Amygdala (tissue), 56 donors: Measurements from ENCODE around the gene PPP1R3D.

Experiments used
- DNase-seq, 56 donors: peaks; one replicate each; lab custom pipeline; 2025; lab: John Stamatoyannopoulos, UW

PPP1R3D gene

DNA sequence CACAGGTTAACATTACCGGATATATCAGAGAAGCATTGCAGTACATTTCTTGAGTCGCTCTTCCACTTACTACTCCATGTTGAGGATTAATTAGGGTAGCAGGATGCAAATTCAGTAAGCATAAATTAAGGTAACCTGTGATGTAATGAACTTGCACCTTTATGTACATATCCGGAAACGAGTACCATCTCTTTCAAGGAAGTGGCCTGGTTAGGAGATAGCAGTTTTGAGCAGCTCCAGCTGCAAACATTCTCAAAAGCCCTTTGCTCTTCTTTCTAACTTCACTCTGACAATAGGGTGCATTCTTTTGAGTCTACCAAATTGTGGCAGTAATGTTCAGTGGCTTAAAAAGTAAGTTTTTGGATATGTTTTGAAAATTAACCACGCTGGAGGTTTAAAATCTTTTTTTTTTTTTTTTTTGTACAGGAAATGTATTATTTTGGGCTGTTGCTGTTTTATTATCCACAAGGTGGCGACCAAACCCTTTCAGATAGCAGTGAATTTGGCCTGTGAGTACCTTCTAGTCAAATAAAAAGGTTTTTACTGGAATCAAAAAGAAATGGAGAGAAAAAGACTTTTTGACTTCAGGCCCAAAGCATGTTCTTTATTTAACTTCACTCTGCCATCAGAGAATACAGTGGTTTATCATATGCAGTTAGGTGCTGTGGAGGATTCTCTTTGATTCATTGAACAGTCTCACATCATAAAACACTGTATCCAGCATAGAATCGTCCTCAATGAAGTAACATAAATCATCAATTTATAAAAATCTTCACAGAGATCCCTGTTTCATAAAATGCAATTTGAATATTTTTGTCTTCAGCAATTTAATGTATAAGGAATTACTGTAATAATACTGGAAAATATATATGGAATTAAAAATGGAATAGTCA lies 9.0 kb upstream of the PPP1R3D start:
- peak in 4 of 56 donors; percentile 21 to 59 (median 34) for DNase-seq

- no peak for DNase-seq
Observed at GRCh38 chr20:59948212-59948611, 8.1 kb upstream of the PPP1R3D start.

DNA sequence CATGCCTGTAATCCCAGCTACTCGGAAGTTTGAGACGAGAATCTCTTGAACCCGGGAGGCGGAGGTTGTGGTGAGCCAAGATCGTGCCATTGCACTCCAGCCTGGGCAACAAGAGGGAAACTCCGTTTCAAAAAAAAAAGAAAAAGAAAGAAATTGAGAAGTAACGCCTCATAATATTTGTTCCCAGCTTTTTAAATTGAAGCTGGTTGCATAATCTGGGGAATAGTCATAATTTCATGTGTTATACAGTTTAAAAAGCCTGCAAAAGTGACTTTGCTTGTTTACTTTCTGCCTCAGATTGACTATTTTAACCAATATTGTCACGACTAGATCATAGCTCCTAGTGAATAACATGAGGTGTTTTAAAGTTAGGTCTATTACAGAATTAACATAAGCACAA lies 7.3 kb upstream of the PPP1R3D start:
- no peak for DNase-seq

GRCh38 chr20:59945731-59946130 lies 5.6 kb upstream of the PPP1R3D start:
- DNase-seq, result no peak

GRCh38 chr20:59945175-59945574 lies 5.1 kb upstream of the PPP1R3D start:
- no peak for DNase-seq

DNA sequence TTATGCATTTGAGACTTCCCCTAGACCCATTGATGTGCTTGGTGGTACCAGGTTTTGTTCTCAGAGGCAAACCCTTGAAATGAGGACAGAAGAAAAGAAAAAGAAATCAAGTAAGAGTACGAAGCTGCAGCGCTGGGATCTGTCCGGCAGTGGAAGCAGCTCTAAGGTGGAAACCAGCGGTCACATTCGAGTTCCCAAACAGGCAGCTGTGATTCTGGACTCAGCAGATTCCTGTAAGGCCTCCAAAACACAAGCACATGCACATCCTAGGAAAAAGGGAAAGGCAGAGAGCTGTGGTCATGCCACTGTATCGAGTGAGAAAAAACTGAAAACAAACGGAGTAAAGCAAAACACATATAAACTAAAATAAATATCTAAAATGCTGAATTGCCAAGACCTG lies 4.6 kb upstream of the PPP1R3D start:
- no peak for DNase-seq

DNA sequence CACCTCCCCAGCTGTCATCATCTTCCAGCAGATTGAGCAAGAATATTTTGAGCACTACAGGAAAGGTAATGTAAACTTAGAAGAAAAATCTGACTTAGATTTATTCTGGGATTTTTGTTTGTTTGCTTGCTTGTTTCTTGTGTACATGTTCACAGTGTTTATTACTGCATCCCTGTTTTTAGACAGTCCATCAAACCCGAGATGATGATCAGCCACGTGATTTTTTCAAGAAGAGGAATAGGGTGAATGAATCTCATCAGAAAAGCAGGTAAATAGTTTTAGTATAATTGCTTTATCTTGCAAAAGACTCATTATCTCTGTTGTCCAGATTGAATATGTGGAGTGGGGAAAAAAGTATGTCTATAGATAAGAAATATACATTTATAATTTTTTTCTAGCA lies 2.1 kb upstream of the PPP1R3D start:
- DNase-seq, result no peak

GRCh38 chr20:59940956-59941294 lies 820 bp upstream of the PPP1R3D start:
- peak in 2 of 56 donors; percentile 84 to 89 for DNase-seq

GRCh38 chr20:59939879-59940128 lies 301 bp downstream of the PPP1R3D start:
- DNase-seq, result no peak

- DNase-seq, result no peak
Observed at GRCh38 chr20:59939052-59939878, 840 bp downstream of the PPP1R3D start.

DNA sequence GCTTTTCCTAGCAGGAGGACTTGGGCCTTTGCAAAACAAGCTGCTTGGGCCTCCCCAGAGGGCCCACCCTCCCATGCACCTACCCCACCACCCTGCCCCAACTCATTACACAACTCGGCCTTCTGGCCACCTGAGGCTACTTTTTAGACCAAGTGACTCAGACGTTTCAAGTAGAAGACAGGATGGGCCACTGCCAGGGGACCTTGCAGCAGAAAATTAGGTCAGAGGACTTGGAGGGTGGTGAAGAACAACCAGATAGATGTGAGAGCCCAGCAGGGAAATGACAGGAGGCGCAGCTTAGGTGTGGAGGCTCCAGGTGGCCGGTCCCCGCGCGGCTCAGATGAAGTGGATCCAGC lies 1.4 kb downstream of the PPP1R3D start:
- peak in 3 of 56 donors; percentile 14 to 38 (median 24) for DNase-seq

GRCh38 chr20:59938221-59938620 lies 1.9 kb downstream of the PPP1R3D start:
- no peak for DNase-seq

DNA sequence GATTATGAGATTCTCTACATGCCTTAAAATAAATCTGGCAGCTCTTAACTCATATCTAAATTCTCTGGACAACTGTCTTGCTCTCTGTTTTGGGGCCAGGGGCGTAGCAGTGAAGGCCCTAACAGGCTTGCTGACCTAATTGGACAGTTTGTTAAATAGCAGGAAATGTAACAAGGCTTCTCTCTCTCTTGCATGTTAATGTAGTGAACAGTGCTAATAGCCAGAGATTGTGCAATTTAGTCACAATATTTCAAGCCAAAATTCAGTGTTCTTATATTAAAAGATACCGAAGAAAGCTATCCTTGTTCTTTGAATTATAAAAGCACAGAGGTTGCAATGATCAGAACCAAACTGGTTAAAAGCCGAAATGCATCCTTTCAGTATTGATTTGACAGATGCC lies 3.0 kb downstream of the PPP1R3D start:
- peak in 1 of 56 donors; percentile 15 for DNase-seq

- DNase-seq, result no peak
Observed at GRCh38 chr20:59936409-59936808, 3.7 kb downstream of the PPP1R3D start.

GRCh38 chr20:59935457-59936185 lies 4.5 kb downstream of the PPP1R3D start:
- DNase-seq, result no peak

GRCh38 chr20:59933849-59934585 lies 6.1 kb downstream of the PPP1R3D start:
- peak in 46 of 56 donors; percentile 17 to 86 (median 62) for DNase-seq

DNA sequence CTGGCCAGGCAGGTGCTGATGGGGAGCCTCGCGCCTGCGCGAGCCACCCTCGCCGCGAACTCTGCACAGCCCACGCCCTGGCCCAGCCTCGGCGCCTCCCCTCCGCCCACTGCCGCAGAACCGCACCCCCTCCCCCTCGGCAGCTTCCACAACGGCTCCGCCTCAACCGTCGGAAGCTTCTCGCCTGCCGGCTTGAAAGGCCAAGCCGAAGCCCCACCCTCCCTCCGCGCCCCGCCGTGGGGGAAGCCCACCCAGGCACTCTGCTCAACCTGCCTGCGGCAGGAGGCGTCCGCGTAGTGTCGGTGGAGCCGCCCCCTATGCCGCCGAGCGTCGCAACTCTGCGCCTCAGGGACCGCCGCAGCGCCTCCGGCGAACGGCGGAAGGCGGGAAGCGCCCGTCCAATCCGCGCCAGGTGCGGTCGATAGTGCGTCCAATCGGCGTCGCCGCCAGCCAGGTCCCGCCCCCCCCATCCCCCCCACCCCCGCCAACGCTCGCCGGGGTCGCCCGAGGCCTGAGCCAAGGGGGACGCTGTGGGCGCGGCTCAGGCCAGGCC lies 6.7 kb downstream of the PPP1R3D start, which contains the start of gene SYCP2:
Gene SYCP2 (minus strand): TSS at position 342 of the 553 bp plus-strand sequence. CDS start 11,224 bp downstream, outside the sequence.
- peak in 18 of 56 donors; percentile 38 to 74 (median 58) for DNase-seq

DNA sequence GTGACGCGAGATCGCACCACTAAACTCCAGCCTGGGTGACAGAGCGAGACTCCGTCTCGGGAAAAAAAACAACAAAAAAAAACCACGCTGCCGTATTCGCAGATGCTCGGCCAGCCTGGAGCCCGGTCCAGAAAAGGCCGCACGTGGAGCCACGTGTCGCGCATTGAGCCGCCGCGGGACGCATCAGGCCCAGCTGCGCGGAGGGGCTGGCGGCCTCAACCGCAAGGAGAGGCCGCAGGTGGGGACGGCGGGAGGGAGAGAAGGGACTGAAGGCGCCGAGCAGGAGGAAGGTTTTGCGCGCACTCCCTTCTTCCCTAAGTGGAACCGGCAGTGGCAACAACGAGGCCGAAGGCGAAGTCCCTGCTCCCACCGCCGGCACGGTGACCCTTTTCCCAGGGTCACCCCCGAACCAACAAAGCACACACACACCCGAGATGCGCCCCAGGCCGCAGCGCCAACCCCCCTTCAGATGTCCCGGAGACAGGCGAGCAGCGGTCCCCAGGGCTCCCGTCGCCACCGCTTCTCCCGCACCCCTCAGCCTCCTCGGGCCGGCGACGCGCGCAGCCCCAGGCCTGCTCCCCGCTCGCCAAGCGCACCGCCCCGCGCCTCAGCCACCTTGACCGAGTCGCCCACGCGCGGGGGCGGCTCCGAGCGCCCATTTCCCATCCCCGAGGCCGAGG lies 7.3 kb downstream of the PPP1R3D start:
- no peak for DNase-seq

DNA sequence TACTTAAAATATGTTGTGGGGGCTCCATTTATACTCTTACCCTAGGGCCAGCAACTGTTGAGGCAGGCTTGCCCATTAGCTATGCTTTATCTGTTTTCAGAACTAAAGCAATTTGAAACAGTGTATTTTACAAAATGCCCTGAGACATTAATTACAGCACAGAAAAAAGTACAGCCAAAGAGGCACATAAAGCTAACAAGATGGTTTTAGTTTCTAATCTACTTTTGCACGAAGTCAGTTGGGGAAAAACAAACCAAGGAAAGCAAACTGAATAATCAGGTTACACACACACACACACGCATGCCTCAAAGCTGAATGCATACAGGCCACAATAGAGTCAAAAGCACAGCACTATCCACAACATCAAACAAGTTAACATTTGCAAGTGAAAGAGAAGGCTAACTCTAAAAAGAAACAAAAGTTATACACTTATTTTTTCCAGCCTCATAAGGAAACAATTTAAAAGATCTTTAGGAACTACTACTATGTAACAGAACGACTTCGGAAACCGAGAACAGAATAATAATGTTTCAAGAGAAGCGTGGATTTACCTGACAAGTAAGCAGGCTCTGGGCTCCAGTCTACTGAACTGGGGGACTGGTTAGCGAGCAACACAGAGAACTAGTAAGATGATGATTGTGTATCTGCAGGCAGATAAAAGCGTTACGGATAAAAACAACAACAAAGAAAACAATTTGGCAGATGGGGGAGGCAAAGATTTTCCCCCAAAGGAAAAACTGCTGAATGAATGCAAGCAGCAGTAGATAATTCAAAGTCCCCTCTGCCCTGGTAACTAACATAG lies 8.4 kb downstream of the PPP1R3D start:
- no peak for DNase-seq
